Ovary (tissue), 3 donors: Measurements from ENCODE around the gene CHN2.

Source experiments
- CTCF ChIP-seq, 3 donors: fragments of 450-650 bp in 2 of 3; fragments of 200-600 bp in 1 of 3; IDR thresholded peaks; one replicate each; pipeline versions ENCODE4 v1.5.1 to v1.8.0; 2016 to 2022; ENCODE audit warnings: antibody characterized with exemption in 3 of 3, mild to moderate bottlenecking in 1 of 3
- EP300 ChIP-seq: sonication (generic); formaldehyde crosslinking; IDR thresholded peaks from one replicate; pipeline ENCODE4 v1.6.1; 2017; ENCODE audit warnings: antibody characterized with exemption
- POLR2A ChIP-seq: fragments of 450-650 bp; IDR thresholded peaks from one replicate; pipeline ENCODE4 v1.6.1; 2017; ENCODE audit warnings: antibody characterized with exemption, mild to moderate bottlenecking, moderate library complexity
- donor health status: DM: no; HTN: no; CAD: no.

DNA sequence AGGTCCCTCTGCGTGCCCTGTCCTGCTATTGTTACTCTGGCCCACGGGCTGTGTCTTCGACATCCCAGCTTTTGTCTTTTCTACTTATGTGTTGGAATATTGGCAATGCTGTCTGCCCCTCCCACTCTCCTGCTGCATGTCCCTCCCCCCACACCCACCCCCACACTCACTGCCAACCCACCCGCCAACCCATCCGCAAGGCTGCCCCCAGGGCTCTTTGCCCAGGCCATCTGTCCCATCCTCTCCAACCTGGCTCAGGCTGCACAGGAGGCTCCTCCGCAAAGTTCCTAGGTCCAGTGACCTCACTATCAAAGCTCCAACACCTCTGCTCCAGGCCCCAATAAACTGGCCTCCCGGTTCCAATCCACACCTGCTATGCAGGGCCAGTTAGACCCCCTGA lies 202.0 kb downstream of the CHN2 start:
- TF ChIP-seq CTCF (IDR thresholded peaks at IDR 0.05) (no peak), EP300 (no peak), POLR2A (no peak)
